ENCODE results near the gene CLDN34. TPM values are rescaled to one million over a fixed set of nuclear protein-coding genes. Genes with fewer than 3 reads are reported as not detected.

Gene CLDN34
- total RNA-seq, 1 donor from 2014 or later = 0.38 TPM

DNA sequence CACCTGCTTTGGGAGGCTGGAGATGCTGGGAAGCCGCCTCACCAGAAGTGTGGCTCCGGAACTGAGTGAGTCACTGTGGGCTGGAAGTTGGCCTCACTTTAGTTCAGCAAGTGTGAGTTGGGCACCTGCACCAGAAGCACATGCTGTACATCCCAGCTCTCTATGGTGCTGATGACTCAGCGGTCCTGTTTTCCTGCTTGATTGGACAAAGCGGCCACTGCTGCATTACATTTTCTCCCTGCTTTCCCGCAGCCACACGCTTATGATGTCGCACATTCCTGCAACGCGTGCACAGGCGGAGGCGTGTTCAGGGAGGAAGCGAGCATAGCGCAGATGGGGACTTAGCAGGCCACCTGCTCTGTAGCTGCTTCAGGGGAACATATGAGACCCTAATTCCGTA, 26.7 kb upstream of the CLDN34 start:
- no peak overlapping the region for H3K27ac Mint-ChIP-seq
- H3K4me1 Mint-ChIP-seq (ENCODE audit: low read depth) = no peaks in the 10 kb centered on the region
- no peak for DNase-seq (ENCODE audit: low spot score, unreplicated experiment)
- H3K36me3 Mint-ChIP-seq (ENCODE audit: insufficient read depth) = peaks cover 12% of the 10 kb centered on the region
- H3K27me3 Mint-ChIP-seq = no peaks in the 10 kb centered on the region
- no peaks in the 10 kb centered on the region for H3K9me3 Mint-ChIP-seq (ENCODE audit: low read depth)
- no peak for TF ChIP-seq CTCF (IDR thresholded peaks at IDR 0.05; ENCODE audit: unreplicated experiment)
- H3K4me3 Mint-ChIP-seq (ENCODE audit: low read depth) = no peak overlapping the region

DNA sequence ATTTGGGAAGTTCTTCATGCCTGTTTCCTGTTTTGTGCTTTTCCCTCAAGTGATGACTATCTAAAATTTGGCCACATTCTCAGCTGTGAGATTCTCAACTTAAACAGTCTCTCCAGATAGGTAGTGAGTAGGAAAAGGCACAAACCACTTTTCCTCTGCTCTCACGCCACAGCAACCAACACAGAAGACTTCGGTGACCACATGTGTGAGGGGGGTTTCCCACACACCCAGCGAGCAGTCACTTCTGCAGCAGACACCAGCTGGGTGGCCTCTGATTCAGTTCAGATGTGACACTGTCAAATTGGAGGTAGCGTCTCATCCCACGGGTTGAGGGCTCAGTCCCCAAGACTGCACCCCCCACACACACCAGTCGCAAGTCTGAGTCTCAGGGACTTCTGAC, 25.1 kb upstream of the CLDN34 start:
- no peak overlapping the region for H3K4me3 Mint-ChIP-seq (ENCODE audit: low read depth)
- no peak overlapping the region for H3K27ac Mint-ChIP-seq
- peaks cover 13% of the 10 kb centered on the region for H3K36me3 Mint-ChIP-seq (ENCODE audit: insufficient read depth)
- no peaks in the 10 kb centered on the region for H3K27me3 Mint-ChIP-seq
- no peaks in the 10 kb centered on the region for H3K4me1 Mint-ChIP-seq (ENCODE audit: low read depth)
- no peaks in the 10 kb centered on the region for H3K9me3 Mint-ChIP-seq (ENCODE audit: low read depth)
- TF ChIP-seq CTCF (IDR thresholded peaks at IDR 0.05; ENCODE audit: unreplicated experiment) = no peak
- no peak for DNase-seq (ENCODE audit: low spot score, unreplicated experiment)

GRCh38 chrX:9943420-9943819, 23.7 kb upstream of the CLDN34 start:
- no peaks in the 10 kb centered on the region for H3K27me3 Mint-ChIP-seq
- no peak overlapping the region for H3K27ac Mint-ChIP-seq
- DNase-seq (ENCODE audit: low spot score, unreplicated experiment) = no peak
- no peak for TF ChIP-seq CTCF (IDR thresholded peaks at IDR 0.05; ENCODE audit: unreplicated experiment)
- H3K4me1 Mint-ChIP-seq (ENCODE audit: low read depth) = no peaks in the 10 kb centered on the region
- no peaks in the 10 kb centered on the region for H3K9me3 Mint-ChIP-seq (ENCODE audit: low read depth)
- no peak overlapping the region for H3K4me3 Mint-ChIP-seq (ENCODE audit: low read depth)
- H3K36me3 Mint-ChIP-seq (ENCODE audit: insufficient read depth) = peaks cover 22% of the 10 kb centered on the region

DNA sequence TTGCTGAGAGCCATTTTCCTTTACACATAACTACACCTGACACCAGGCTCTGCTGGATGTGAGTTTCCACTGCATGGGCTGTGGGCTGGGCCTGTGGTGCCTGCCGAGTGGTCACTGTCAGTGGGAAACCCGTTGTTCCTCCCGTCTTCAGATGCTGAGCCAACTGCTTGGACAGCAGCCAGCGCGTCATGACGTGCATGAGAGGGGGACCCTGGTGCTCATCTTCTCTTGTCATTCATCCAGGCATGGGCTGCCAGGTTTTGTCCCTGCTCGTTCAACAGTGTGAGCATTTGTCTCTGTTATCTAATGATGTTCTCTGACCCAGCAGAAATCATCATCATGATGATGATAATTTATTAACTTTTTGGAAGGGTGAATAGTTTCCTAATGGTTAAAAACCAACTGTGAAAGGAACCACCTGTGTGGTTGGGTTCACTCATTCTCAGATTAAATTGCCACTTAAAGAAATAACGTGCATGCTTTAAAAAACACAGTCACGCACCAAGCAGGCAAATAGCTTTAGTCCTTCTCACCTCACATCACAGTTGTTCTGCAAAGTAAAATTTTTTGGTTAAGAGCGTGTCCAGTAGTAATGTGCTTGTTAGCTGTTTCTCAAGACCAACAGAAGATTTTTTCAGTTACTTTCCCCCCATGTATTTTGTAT, 19.9 kb upstream of the CLDN34 start:
- Mint-ChIP-seq H3K27me3 (no peaks in the 10 kb centered on the region), H3K9me3 (ENCODE audit: low read depth) (peaks cover 14% of the 10 kb centered on the region), H3K4me3 (ENCODE audit: low read depth) (no peak overlapping the region), H3K27ac (no peak overlapping the region), H3K36me3 (ENCODE audit: insufficient read depth) (peaks cover 32% of the 10 kb centered on the region), H3K4me1 (ENCODE audit: low read depth) (no peaks in the 10 kb centered on the region)
- no peak for TF ChIP-seq CTCF (IDR thresholded peaks at IDR 0.05; ENCODE audit: unreplicated experiment)
- no peak for DNase-seq (ENCODE audit: low spot score, unreplicated experiment)

DNA sequence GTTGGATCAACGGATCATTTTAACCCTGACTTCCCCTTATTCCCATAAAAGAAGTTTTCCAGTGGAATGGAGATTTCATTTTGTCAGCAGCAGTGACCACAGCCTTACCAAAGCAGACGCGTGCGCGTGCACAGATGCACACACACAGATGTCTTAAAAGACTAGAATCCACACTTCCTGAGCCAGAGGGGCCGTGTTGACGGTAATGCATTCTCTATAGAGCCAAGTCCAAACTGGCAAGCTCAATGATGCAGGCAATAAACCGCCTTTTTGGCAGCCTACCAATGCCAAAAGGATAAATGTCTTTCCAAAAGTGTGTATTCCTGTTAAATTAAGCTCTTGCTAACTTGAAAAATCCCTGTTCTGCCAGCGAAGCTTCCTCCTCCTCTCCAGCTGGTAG, 18.8 kb upstream of the CLDN34 start:
- no peak for DNase-seq (ENCODE audit: low spot score, unreplicated experiment)
- Mint-ChIP-seq H3K27ac (no peak overlapping the region), H3K27me3 (no peaks in the 10 kb centered on the region), H3K4me1 (ENCODE audit: low read depth) (no peaks in the 10 kb centered on the region), H3K36me3 (ENCODE audit: insufficient read depth) (peaks cover 33% of the 10 kb centered on the region), H3K4me3 (ENCODE audit: low read depth) (no peak overlapping the region), H3K9me3 (ENCODE audit: low read depth) (peaks cover 19% of the 10 kb centered on the region)
- no peak for TF ChIP-seq CTCF (IDR thresholded peaks at IDR 0.05; ENCODE audit: unreplicated experiment)
